B cell (primary cell): ENCODE measurements around the gene THADA.

ENCODE experiments used
- CTCF ChIP-seq: fragments of 200-600 bp; IDR thresholded peaks from one replicate; pipeline ENCODE4 v1.8.0; 2022; ENCODE audit warnings: antibody characterized with exemption, mild to moderate bottlenecking
- EZH2 ChIP-seq: IDR thresholded peaks from 2 replicates; pipeline ENCODE4 v1.6.1; 2012; ENCODE audit warnings: borderline replicate concordance, low read depth, mild to moderate bottlenecking, moderate library complexity, low read length; ENCODE audit not compliant: insufficient read depth, poor library complexity, severe bottlenecking

DNA sequence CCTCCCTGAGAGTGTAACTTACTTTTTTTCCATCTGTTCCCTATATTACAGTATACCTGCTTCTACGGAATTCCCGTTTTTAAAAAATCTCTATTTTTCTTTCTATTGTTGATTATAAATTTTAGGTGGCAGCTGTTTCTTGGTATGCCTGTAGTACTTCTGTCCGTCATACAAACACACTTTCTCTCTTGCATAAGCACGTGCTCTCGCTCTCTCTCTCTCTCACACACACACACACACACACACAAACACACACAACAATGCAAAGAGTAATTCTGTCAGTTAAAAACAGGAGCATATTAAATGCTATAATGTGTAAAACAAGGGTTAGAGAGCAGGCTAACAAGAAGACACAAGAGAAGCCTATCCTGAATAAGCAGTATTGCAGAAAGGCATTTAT lies 140.5 kb downstream of the THADA start:
- TF ChIP-seq CTCF (no peak), EZH2 (no peak)
